Heart right ventricle (tissue), 16 donors: ENCODE data around the gene ARSI. TPM values are rescaled to one million over a fixed set of nuclear protein-coding genes. Genes with fewer than 3 reads are reported as not detected.
A peak's percentile ranks its signal among the peaks of the same experiment; 100 is the strongest.

Source experiments
- ATAC-seq, 8 donors: fragments of 200-7000 bp; cut with Tn5 transposase; one replicate each; pipeline ENCODE4 v1.9.1; 2020; ENCODE audit warnings: mild to moderate bottlenecking in 8 of 8, moderate library complexity in 8 of 8, moderate number of reproducible peaks in 1 of 8
- DNase-seq, 2 donors: peaks; one replicate each; pipeline ENCODE4 v3.0.0-alpha.2; 2020
- H3K27ac ChIP-seq, 10 donors: fragments of 200-600 bp; sonication (generic) in 2 of 10; one replicate each; pipeline versions ENCODE4 v1.5.0 to v1.8.0; 2020 to 2022; ENCODE audit warnings: mild to moderate bottlenecking in 3 of 10
- H3K27me3 ChIP-seq, 7 donors: fragments of 200-600 bp; one replicate each; pipeline ENCODE4 v1.8.0; 2021 to 2022; ENCODE audit warnings: mild to moderate bottlenecking in 2 of 7
- H3K36me3 ChIP-seq, 9 donors: fragments of 200-600 bp; sonication (generic) in 1 of 9; one replicate each; pipeline versions ENCODE4 v1.5.0 to v1.8.0; 2020 to 2022; ENCODE audit warnings: mild to moderate bottlenecking in 2 of 9
- H3K4me1 ChIP-seq, 9 donors: fragments of 200-600 bp; sonication (generic) in 1 of 9; one replicate each; pipeline versions ENCODE4 v1.5.0 to v1.8.0; 2020 to 2022; ENCODE audit warnings: mild to moderate bottlenecking in 4 of 9
- H3K4me3 ChIP-seq, 10 donors: fragments of 200-600 bp; sonication (generic) in 2 of 10; one replicate each; pipeline versions ENCODE4 v1.5.0 to v1.8.0; 2020 to 2022; ENCODE audit warnings: mild to moderate bottlenecking in 7 of 10, moderate library complexity in 2 of 10
- H3K9me3 ChIP-seq, 11 donors: fragments of 200-600 bp in 10 of 11; sonication (generic) in 2 of 11; one replicate each; pipeline versions ENCODE4 v1.5.0 to v1.8.0; 2013 to 2022; ENCODE audit warnings: mild to moderate bottlenecking in 2 of 11, control low read depth in 1 of 11, moderate library complexity in 1 of 11
- CTCF ChIP-seq, 9 donors: fragments of 200-600 bp; sonication (generic) in 2 of 9; IDR thresholded peaks; one replicate each; pipeline versions ENCODE4 v1.5.0 to v1.8.0; 2021 to 2022; ENCODE audit warnings: antibody characterized with exemption in 9 of 9, mild to moderate bottlenecking in 5 of 9, moderate library complexity in 1 of 9
- whole genome bisulfite sequencing, 2 donors: extraction: QIAGEN DNeasy Blood & Tissue Kit; methylation state at CpG; one replicate each; pipeline ENCODE4 v1.1.7; 2013; ENCODE audit warnings: inconsistent platforms in 1 of 2; 5-methylcytosine and 5-hydroxymethylcytosine counted together
- intact Hi-C, 10 donors: fragments of 100-400 bp; cut with DNase I; formaldehyde crosslinking; loops; one replicate each; pipeline versions ENCODE4 v1.11.1 to v1.14.2; 2022
- polyA plus RNA-seq, 2 donors: library from polyadenylated mRNA; stranded (reverse); fragments of 200-250 nt; gene quantifications; one replicate each; pipeline ENCODE4 v1.2.3, GENCODE V29; 2013
- total RNA-seq, 10 donors: library from RNA; stranded (reverse); fragmentation: NEBNext Ultra II Directional in 3 of 10; extraction: Animal tissue kit (Norgen Biotek cat#: 25700) in 3 of 10; gene quantifications; one replicate each; pipeline versions ENCODE4 v1.2.1 to v1.2.4, GENCODE V29; 2021 to 2023
- donor health status: Arrhythmogenic right ventricular cardiomyopathy.
- donor health status: ischemic (EF 13 %, LVEDD 7.1; RV severe dilation, severe dysfunction).
- donor health status: healthy with polysubstance abuse.
- donor health status: DM: no; HTN: yes; CAD: no.
- donor health status: DM: no; HTN: no; CAD: no.
- donor health status: ischemic (EF 25% LVEDD 6.9; RV normal size, moderate dysfunction).
- donor health status: ischemic (EF 25% LVEDD 5.7; RV mildly dilated, moderate dysfunction).
- donor health status: healthy.
- donor health status: DM: yes; HTN: yes; CAD: no.
- donor health status: Ischemic cardiomyopathy.
- donor health status: ischemic (EF 35%, LVEDD 5.7; RV mildly dilated, moderate dysfunction).
- donor health status: nonischemic (EF 11% LVEDD 7.7; RV severe dilation, severe dysfunction).
- donor health status: DM: yes; HTN: yes; CAD: no.
- donor health status: PGD.
- donor health status: ischemic (EF 29% LVEDD 5.4; RV normal size, mild dysfunction).
- donor health status: nonischemic (EF 23%, LVEDD 6.1; RV moderate dilation, normal function).

Gene ARSI
- total and polyA plus RNA-seq, 12 donors: 0.11 to 0.65 (median 0.32) TPM; not detected in 2

DNA sequence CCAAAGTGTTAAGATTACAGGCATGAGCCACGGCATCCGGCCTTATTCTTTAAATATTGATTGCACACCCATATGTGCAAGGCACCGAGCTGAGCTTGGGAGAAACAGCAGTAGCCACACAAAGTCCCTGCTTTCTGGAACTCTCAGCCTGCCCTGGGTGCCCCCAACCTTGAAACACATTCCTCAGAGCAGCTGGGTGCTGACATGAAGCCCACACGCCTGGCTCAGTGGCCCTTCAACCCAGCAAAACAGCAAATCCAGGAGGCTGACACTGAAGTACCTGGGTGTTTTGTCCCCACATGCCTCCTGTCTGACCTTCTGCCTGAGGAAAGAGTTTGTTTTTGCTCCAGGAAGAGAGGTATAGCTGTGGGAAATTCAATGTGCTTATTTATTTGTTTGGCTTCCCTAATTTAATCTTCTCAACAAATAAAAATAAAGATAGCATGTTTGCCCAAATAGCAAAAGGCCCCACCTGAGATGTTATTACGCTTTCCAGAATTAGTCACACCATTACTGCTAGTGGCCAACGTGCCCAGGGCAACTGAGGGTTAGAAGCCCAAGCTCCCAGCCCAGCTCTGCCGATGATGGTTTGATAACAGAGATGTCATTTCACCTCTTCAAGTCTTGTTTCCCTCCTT is 41.4 kb upstream of the ARSI start:
- no peaks in the 10 kb centered on the region for H3K4me1 ChIP-seq
- no peak overlapping the region for H3K4me3 ChIP-seq
- H3K27ac ChIP-seq: no peak overlapping the region
- no peak for DNase-seq
- no peak for TF ChIP-seq CTCF (IDR thresholded peaks at IDR 0.05)
- no peaks in the 10 kb centered on the region for H3K36me3 ChIP-seq
- no peaks in the 10 kb centered on the region for H3K27me3 ChIP-seq
- intact Hi-C loops: loop anchor here in 1 of 10 donors (10.0 kb wide), 1 partner anchor 179 kb away; the partner anchor contains the start of gene CDX1
- ATAC-seq: no peak
- H3K9me3 ChIP-seq: no peaks in the 10 kb centered on the region
- WGBS, 2 donors: 80 to 86% methylated on average over 7 of the region's 7 CpGs

DNA sequence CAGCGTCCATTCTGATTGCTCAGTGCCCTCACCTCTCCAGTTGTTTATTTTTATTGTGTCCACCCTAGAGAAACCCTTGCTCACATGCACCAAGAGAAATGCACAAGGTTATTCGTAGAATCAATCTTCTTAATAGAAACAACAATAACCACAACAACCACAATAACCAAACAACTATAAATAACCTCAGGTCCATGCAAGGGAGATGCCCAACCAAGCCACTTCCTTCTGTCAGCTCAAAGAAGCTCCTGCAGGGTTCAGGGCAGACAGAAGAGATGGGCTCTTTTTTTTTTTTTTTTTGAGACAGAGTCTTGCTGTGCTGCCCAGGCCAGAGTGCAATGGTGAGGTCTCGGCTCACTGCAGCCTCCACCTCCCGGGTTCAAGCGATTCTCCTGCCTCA is 39.9 kb upstream of the ARSI start:
- intact Hi-C loops: loop anchor here in 1 of 10 donors (10.0 kb wide), 1 partner anchor 178 kb away; the partner anchor contains the start of gene CDX1
- Histone ChIP-seq H3K9me3 (no peaks in the 10 kb centered on the region), H3K27ac (no peak overlapping the region), H3K4me3 (no peak overlapping the region), H3K4me1 (no peaks in the 10 kb centered on the region), H3K36me3 (no peaks in the 10 kb centered on the region), H3K27me3 (no peaks in the 10 kb centered on the region)
- 96 to 97% methylated on average over 5 of the region's 5 CpGs for WGBS, 2 donors
- ATAC-seq (no peak), DNase-seq (no peak)
- TF ChIP-seq CTCF (IDR thresholded peaks at IDR 0.05): no peak

GRCh38 chr5:150341989-150342388 is 39.3 kb upstream of the ARSI start:
- WGBS, 2 donors: 97 to 100% methylated on average over 1 of the region's 1 CpG
- Histone ChIP-seq H3K27me3 (no peaks in the 10 kb centered on the region), H3K27ac (no peak overlapping the region), H3K4me1 (no peaks in the 10 kb centered on the region), H3K36me3 (no peaks in the 10 kb centered on the region), H3K9me3 (no peaks in the 10 kb centered on the region), H3K4me3 (no peak overlapping the region)
- TF ChIP-seq CTCF (IDR thresholded peaks at IDR 0.05): no peak
- intact Hi-C loops: loop anchor here in 1 of 10 donors (10.0 kb wide), 1 partner anchor 177 kb away; the partner anchor contains the start of gene CDX1
- ATAC-seq: no peak
- DNase-seq: no peak

GRCh38 chr5:150341331-150341730 is 38.6 kb upstream of the ARSI start:
- no peak overlapping the region for H3K27ac ChIP-seq
- 87 to 91% methylated on average over 4 of the region's 4 CpGs for WGBS, 2 donors
- ATAC-seq (peak in 1 of 8 donors; percentile 16), DNase-seq (no peak)
- H3K4me1 ChIP-seq: no peaks in the 10 kb centered on the region
- no peaks in the 10 kb centered on the region for H3K27me3 ChIP-seq
- H3K36me3 ChIP-seq: no peaks in the 10 kb centered on the region
- TF ChIP-seq CTCF (IDR thresholded peaks at IDR 0.05): no peak
- intact Hi-C loops: loop anchor here in 1 of 10 donors (10.0 kb wide), 1 partner anchor 177 kb away; the partner anchor contains the start of gene CDX1
- H3K9me3 ChIP-seq: no peaks in the 10 kb centered on the region
- H3K4me3 ChIP-seq: no peak overlapping the region
